Activated B cell treated with CpG ODN at 0.5 μM for 24 hours (primary cell): ENCODE results near the gene MROH8. TPM values are rescaled to one million over a fixed set of nuclear protein-coding genes. Genes with fewer than 3 reads are reported as not detected.
"Not testable (repeated sequence)": the region's sequence is repeated elsewhere in the genome, so short reads cannot be mapped to it uniquely, and the experiment has no call there.

Experiments used
- ATAC-seq: fragments of 200-7000 bp; cut with Tn5 transposase; one replicate; pipeline ENCODE4 v1.10.0; 2021; ENCODE audit warnings: low read depth, mild to moderate bottlenecking, moderate library complexity
- CTCF ChIA-PET: fragments of 350-600 bp; sonication (Branson Sonifier 250); formaldehyde crosslinking; loops from one replicate; lab custom pipeline; 2021; ENCODE audit warnings: antibody characterized with exemption; lab: Charles Lee
- POLR2A ChIA-PET: fragments of 350-600 bp; sonication (Branson Sonifier 250); formaldehyde crosslinking; loops from one replicate; lab custom pipeline; 2021; ENCODE audit warnings: antibody characterized with exemption; lab: Charles Lee
- DNase-seq: peaks from one replicate; pipeline ENCODE4 v3.0.0; 2022
- H3K27ac Mint-ChIP-seq: one replicate; pipeline ENCODE4 v1.8.0; 2020; ENCODE audit warnings: mixed read lengths
- H3K27me3 Mint-ChIP-seq: one replicate; pipeline ENCODE4 v1.8.0; 2021; ENCODE audit warnings: mixed read lengths
- H3K36me3 Mint-ChIP-seq: one replicate; pipeline ENCODE4 v1.8.0; 2021; ENCODE audit warnings: low read depth, mixed read lengths
- H3K4me1 Mint-ChIP-seq: one replicate; pipeline ENCODE4 v1.8.0; 2021; ENCODE audit warnings: mixed read lengths
- H3K4me3 Mint-ChIP-seq: one replicate; pipeline ENCODE4 v1.8.0; 2020; ENCODE audit warnings: mild to moderate bottlenecking, mixed read lengths
- H3K9me3 Mint-ChIP-seq: one replicate; pipeline ENCODE4 v1.8.0; 2020; ENCODE audit warnings: mixed read lengths
- CTCF ChIP-seq: fragments of 200-600 bp; IDR thresholded peaks from one replicate; pipeline ENCODE4 v1.8.0; 2022; ENCODE audit warnings: antibody characterized with exemption, mild to moderate bottlenecking
- intact Hi-C: fragments of 100-400 bp; cut with micrococcal nuclease; formaldehyde crosslinking; loops from one replicate; pipeline ENCODE4 v1.15.1; 2024
- total RNA-seq: library from RNA; stranded (reverse); gene quantifications from 2 replicates; pipeline ENCODE4 v1.2.3, GENCODE V29; 2022

Gene MROH8
- total RNA-seq, 1 donor from 2014 or later, result 5.9 TPM

- CTCF ChIA-PET, result no interaction called here
- POLR2A ChIA-PET, result no interaction called here
- ATAC-seq, result no peak
- Mint-ChIP-seq H3K27me3 (no peaks in the 10 kb centered on the region), H3K27ac (no peak overlapping the region), H3K4me1 (no peaks in the 10 kb centered on the region), H3K4me3 (no peak overlapping the region), H3K9me3 (no peaks in the 10 kb centered on the region), H3K36me3 (no peaks in the 10 kb centered on the region)
- TF ChIP-seq CTCF, result no peak
- DNase-seq, result no peak
- intact Hi-C loops, result no loop called here
Observed at GRCh38 chr20:37152284-37152683, 27.1 kb downstream of the MROH8 start.

GRCh38 chr20:37151529-37151928, 27.8 kb downstream of the MROH8 start:
- ATAC-seq, result no peak
- no peak for TF ChIP-seq CTCF
- Mint-ChIP-seq H3K27me3 (no peaks in the 10 kb centered on the region), H3K36me3 (no peaks in the 10 kb centered on the region), H3K27ac (no peak overlapping the region), H3K4me1 (no peaks in the 10 kb centered on the region), H3K9me3 (no peaks in the 10 kb centered on the region), H3K4me3 (no peak overlapping the region)
- no peak for DNase-seq
- POLR2A ChIA-PET, result no interaction called here
- CTCF ChIA-PET, result no interaction called here
- intact Hi-C loops, result no loop called here

- H3K36me3 Mint-ChIP-seq, H3K27me3 Mint-ChIP-seq, H3K4me1 Mint-ChIP-seq, H3K27ac Mint-ChIP-seq, ATAC-seq, CTCF ChIA-PET, DNase-seq, intact Hi-C loops, H3K9me3 Mint-ChIP-seq, POLR2A ChIA-PET, H3K4me3 Mint-ChIP-seq: not testable (repeated sequence)
Observed at GRCh38 chr20:37150864-37151263, 28.5 kb downstream of the MROH8 start.

GRCh38 chr20:37147250-37147649, 32.1 kb downstream of the MROH8 start:
- H3K36me3 Mint-ChIP-seq, result no peaks in the 10 kb centered on the region
- ChIA-PET CTCF (no interaction called here), POLR2A (no interaction called here)
- no peaks in the 10 kb centered on the region for H3K27me3 Mint-ChIP-seq
- H3K9me3 Mint-ChIP-seq, result no peaks in the 10 kb centered on the region
- H3K4me3 Mint-ChIP-seq, result no peak overlapping the region
- intact Hi-C loops, result no loop called here
- TF ChIP-seq CTCF, result no peak
- H3K27ac Mint-ChIP-seq, result no peak overlapping the region
- no peaks in the 10 kb centered on the region for H3K4me1 Mint-ChIP-seq
- ATAC-seq (no peak), DNase-seq (no peak)

- TF ChIP-seq CTCF, result no peak
- H3K36me3 Mint-ChIP-seq, result no peaks in the 10 kb centered on the region
- POLR2A ChIA-PET, result no interaction called here
Observed at GRCh38 chr20:37144856-37145404, 34.4 kb downstream of the MROH8 start.

GRCh38 chr20:37142708-37143107, 36.6 kb downstream of the MROH8 start:
- CTCF ChIA-PET, result no interaction called here
- no peaks in the 10 kb centered on the region for H3K27me3 Mint-ChIP-seq

More at GRCh38 chr20:37144856-37145404, 34.4 kb downstream of the MROH8 start:
- no peak for DNase-seq
- CTCF ChIA-PET, result no interaction called here
- Mint-ChIP-seq H3K4me3 (no peak overlapping the region), H3K27me3 (no peaks in the 10 kb centered on the region), H3K27ac (no peak overlapping the region), H3K4me1 (no peaks in the 10 kb centered on the region), H3K9me3 (no peaks in the 10 kb centered on the region)
- intact Hi-C loops, result no loop called here
- no peak for ATAC-seq

More at GRCh38 chr20:37142708-37143107, 36.6 kb downstream of the MROH8 start:
- DNase-seq (no peak), ATAC-seq (no peak)
- Mint-ChIP-seq H3K27ac (no peak overlapping the region), H3K9me3 (no peaks in the 10 kb centered on the region), H3K4me3 (no peak overlapping the region), H3K4me1 (no peaks in the 10 kb centered on the region), H3K36me3 (no peaks in the 10 kb centered on the region)
- POLR2A ChIA-PET, result no interaction called here
- no peak for TF ChIP-seq CTCF
- intact Hi-C loops, result no loop called here
